NCI-H446 treated with DMSO at 0.1 percent for 48 hours (cell line): Measurements from ENCODE around the gene RUNX1.

Source experiments
- DNase-seq: peaks from one replicate; lab custom pipeline; 2025; lab: John Stamatoyannopoulos, UW

RUNX1 gene

GRCh38 chr21:34846601-34847112 lies 202.4 kb downstream of the RUNX1 start:
- DNase-seq: no peak

- no peak for DNase-seq
Measured at GRCh38 chr21:34845521-34846451, 203.3 kb downstream of the RUNX1 start.

- DNase-seq: no peak
Measured at GRCh38 chr21:34844924-34845238, 204.2 kb downstream of the RUNX1 start.

- no peak for DNase-seq
Measured at GRCh38 chr21:34844013-34844923, 204.8 kb downstream of the RUNX1 start.

- no peak for DNase-seq
Measured at GRCh38 chr21:34843562-34843961, 205.5 kb downstream of the RUNX1 start.

- DNase-seq: no peak
Measured at GRCh38 chr21:34841154-34841553, 207.9 kb downstream of the RUNX1 start.

GRCh38 chr21:34840693-34841092 lies 208.4 kb downstream of the RUNX1 start:
- no peak for DNase-seq

GRCh38 chr21:34838956-34839820 lies 209.9 kb downstream of the RUNX1 start:
- no peak for DNase-seq

- no peak for DNase-seq
Measured at GRCh38 chr21:34836933-34837505, 212.1 kb downstream of the RUNX1 start.

- no peak for DNase-seq
Measured at GRCh38 chr21:34836103-34836932, 212.8 kb downstream of the RUNX1 start.

- DNase-seq: no peak
Measured at GRCh38 chr21:34835526-34835925, 213.6 kb downstream of the RUNX1 start.

- no peak for DNase-seq
Measured at GRCh38 chr21:34834852-34835501, 214.1 kb downstream of the RUNX1 start.

- no peak for DNase-seq
Measured at GRCh38 chr21:34834290-34834689, 214.8 kb downstream of the RUNX1 start.

GRCh38 chr21:34833465-34833864 lies 215.6 kb downstream of the RUNX1 start:
- no peak for DNase-seq

GRCh38 chr21:34830386-34831170 lies 218.5 kb downstream of the RUNX1 start:
- DNase-seq: no peak

GRCh38 chr21:34827445-34828235 lies 221.5 kb downstream of the RUNX1 start:
- DNase-seq: no peak

- no peak for DNase-seq
Measured at GRCh38 chr21:34826836-34827235, 222.3 kb downstream of the RUNX1 start.

- DNase-seq: no peak
Measured at GRCh38 chr21:34825948-34826548, 223.1 kb downstream of the RUNX1 start.
